Panc1 (cell line): Measurements from ENCODE around the gene GFRA1. TPM values are rescaled to one million over a fixed set of nuclear protein-coding genes. Genes with fewer than 3 reads are reported as not detected.

Source experiments
- ATAC-seq: fragments of 200-7000 bp; cut with Tn5 transposase; 2 replicates; pipeline ENCODE4 v1.9.1; 2020; ENCODE audit warnings: mild to moderate bottlenecking, moderate library complexity
- BruUV-seq: library from RNA; stranded (reverse); fragments of 400-500 nt; replicated peaks from 2 replicates; lab custom pipeline; 2021; lab: Mats Ljungman, UMichigan
- CTCF ChIA-PET: fragments of 300-600 bp; sonication (Branson Sonifier 250); formaldehyde crosslinking; loops from one replicate; lab custom pipeline; 2022; ENCODE audit warnings: antibody characterized with exemption; lab: Charles Lee
- POLR2A ChIA-PET: fragments of 300-600 bp; sonication (Branson Sonifier 250); formaldehyde crosslinking; loops from one replicate; lab custom pipeline; 2022; ENCODE audit warnings: antibody characterized with exemption; lab: Charles Lee
- DNase-seq: peaks from one replicate; pipeline ENCODE4 v3.0.0-alpha.2; 2010; ENCODE audit warnings: low read depth, low spot score
- H3K27ac ChIP-seq: 2 replicates; pipeline ENCODE4 v1.5.1; 2011; ENCODE audit warnings: mild to moderate bottlenecking, low read length, inconsistent platforms
- H3K27me3 ChIP-seq: fragments of 200-500 bp; sonication (Bioruptor generic); 2 replicates; pipeline ENCODE4 v1.6.0; 2014; ENCODE audit warnings: low read length, inconsistent platforms; ENCODE audit not compliant: control insufficient read depth, insufficient read depth
- H3K36me3 ChIP-seq: fragments of 200-500 bp; sonication (Bioruptor generic); 2 replicates; pipeline ENCODE4 v1.5.1; 2014; ENCODE audit warnings: inconsistent platforms, mild to moderate bottlenecking, low read length, moderate library complexity; ENCODE audit not compliant: control insufficient read depth, insufficient read depth
- H3K4me1 ChIP-seq: 2 replicates; pipeline ENCODE4 v1.5.1; 2011; ENCODE audit warnings: inconsistent platforms, mild to moderate bottlenecking, low read length, moderate library complexity; ENCODE audit not compliant: control insufficient read depth, insufficient read depth
- H3K4me3 ChIP-seq, 2 experiments: 2 replicates each; pipeline ENCODE4 v1.5.1; 2011 to 2012; ENCODE audit warnings: low read depth in 2 of 2, low read length in 2 of 2, mild to moderate bottlenecking in 2 of 2, inconsistent platforms in 1 of 2, moderate library complexity in 1 of 2
- H3K9me3 ChIP-seq: fragments of 200-500 bp; sonication (Bioruptor generic); 2 replicates; pipeline ENCODE4 v1.5.1; 2014; ENCODE audit warnings: low read depth, mild to moderate bottlenecking, inconsistent platforms, low read length, moderate library complexity; ENCODE audit not compliant: control insufficient read depth, insufficient read depth
- CTCF ChIP-seq: fragments of 450-650 bp; IDR thresholded peaks from 2 replicates; pipeline ENCODE4 v1.5.1; 2017; ENCODE audit warnings: mild to moderate bottlenecking
- POLR2AphosphoS5 ChIP-seq: IDR thresholded peaks from 2 replicates; pipeline ENCODE4 v1.6.1; 2012; ENCODE audit warnings: mild to moderate bottlenecking, low read depth, low read length, moderate library complexity
- REST ChIP-seq, 2 experiments: IDR thresholded peaks; 2 replicates each; pipeline ENCODE4 v1.6.1; 2011 to 2012; ENCODE audit warnings: low read depth in 2 of 2, control low read depth in 1 of 2, low read length in 1 of 2, mild to moderate bottlenecking in 1 of 2, moderate library complexity in 1 of 2; ENCODE audit not compliant: insufficient read depth in 1 of 2
- SIN3A ChIP-seq: IDR thresholded peaks from 2 replicates; pipeline ENCODE4 v1.6.1; 2012; ENCODE audit warnings: low read depth, mild to moderate bottlenecking, low read length, moderate library complexity, borderline replicate concordance; ENCODE audit not compliant: insufficient read depth
- TCF7L2 ChIP-seq: IDR thresholded peaks from 2 replicates; pipeline ENCODE4 v1.6.1; 2011; ENCODE audit warnings: mild to moderate bottlenecking, low read depth, low read length, inconsistent platforms
- in situ Hi-C: cut with HindIII; loops from 2 replicates; pipeline ENCODE4 v1.10.0; 2016; ENCODE audit warnings: low sequenced_read_pairs, low pct_unique_long_range_greater_than_20kb
- intact Hi-C: fragments of 100-400 bp; cut with micrococcal nuclease; formaldehyde crosslinking; loops from one replicate; pipeline ENCODE4 v1.10.0; 2022; ENCODE audit not compliant: unreplicated experiment
- total RNA-seq: library from RNA; stranded (reverse); gene quantifications from one replicate; pipeline ENCODE4 v1.2.1, GENCODE V29; 2021; ENCODE audit not compliant: unreplicated experiment

Gene GFRA1
- total RNA-seq, 1 experiment from 2014 or later, result 0.10 TPM

- H3K4me1 ChIP-seq, result no peaks in the 10 kb centered on the region
- H3K36me3 ChIP-seq, result no peaks in the 10 kb centered on the region
- ATAC-seq, result no peak
- no TSS peak for BruUV-seq
- H3K4me3 ChIP-seq, result no peak overlapping the region
- CTCF ChIA-PET, result no interaction called here
- no peak overlapping the region for H3K27ac ChIP-seq
- no peak for TF ChIP-seq CTCF
- no peak for TF ChIP-seq SIN3A
- no peak for TF ChIP-seq REST (IDR thresholded peaks at IDR 0.05; ENCODE audit: insufficient read depth in 1 of 2, low read depth in 2 of 2, low read length in 1 of 2)
- TF ChIP-seq POLR2AphosphoS5, result no peak
- TF ChIP-seq TCF7L2, result no peak
- POLR2A ChIA-PET, result no interaction called here
- no peak for DNase-seq
- in situ Hi-C loops (no loop called here), intact Hi-C loops (no loop called here)
- H3K27me3 ChIP-seq, result peaks cover 5% of the 10 kb centered on the region
- no peaks in the 10 kb centered on the region for H3K9me3 ChIP-seq
Observed at GRCh38 chr10:116292493-116292892, 19.5 kb upstream of the GFRA1 start.

DNA sequence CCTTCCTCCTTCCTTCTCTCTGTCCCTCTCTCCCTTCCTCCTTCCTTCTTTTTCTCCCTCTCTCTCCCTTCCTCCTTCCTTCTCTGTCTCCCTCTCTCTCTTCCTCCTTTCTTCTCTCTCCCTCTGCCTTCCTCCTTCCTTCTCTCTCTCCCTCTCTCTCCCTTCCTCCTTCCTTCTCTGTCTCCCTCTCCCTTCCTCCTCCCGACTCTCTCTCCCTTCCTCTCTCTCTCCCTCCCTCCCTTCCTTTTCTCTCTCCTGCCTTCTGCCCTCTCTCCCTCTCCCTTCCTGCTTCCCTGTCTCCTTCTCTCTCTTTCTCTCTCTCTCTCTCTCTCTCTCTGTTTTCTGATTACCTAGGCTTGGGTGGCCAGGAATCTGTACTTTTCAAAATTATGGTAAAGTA, 16.6 kb upstream of the GFRA1 start:
- POLR2A ChIA-PET, result no interaction called here
- Histone ChIP-seq H3K27ac (no peak overlapping the region), H3K4me1 (no peaks in the 10 kb centered on the region), H3K27me3 (peaks cover 5% of the 10 kb centered on the region), H3K36me3 (no peaks in the 10 kb centered on the region), H3K4me3 (no peak overlapping the region), H3K9me3 (no peaks in the 10 kb centered on the region)
- no TSS peak for BruUV-seq
- no peak for ATAC-seq
- CTCF ChIA-PET, result no interaction called here
- no peak for TF ChIP-seq POLR2AphosphoS5
- TF ChIP-seq REST (IDR thresholded peaks at IDR 0.05; ENCODE audit: insufficient read depth in 1 of 2, low read depth in 2 of 2, low read length in 1 of 2), result no peak
- no peak for TF ChIP-seq CTCF
- no peak for TF ChIP-seq TCF7L2
- TF ChIP-seq SIN3A, result no peak
- in situ Hi-C loops (no loop called here), intact Hi-C loops (loop anchor here (2.0 to 10.0 kb wide), 4 partner anchors 491 to 1115 kb away; no protein-coding TSS in a partner anchor)
- no peak for DNase-seq
